Right atrium auricular region (tissue), 2 donors: ENCODE data around the gene GMEB2. TPM values are rescaled to one million over a fixed set of nuclear protein-coding genes. Genes with fewer than 3 reads are reported as not detected.

Experiments
- DNase-seq: peaks from one replicate; pipeline ENCODE4 v3.0.0-alpha.2; 2019; ENCODE audit warnings: low spot score
- H3K27ac ChIP-seq, 2 donors: fragments of 200-600 bp; sonication (generic); 1 replicate in 1 of 2; 2 replicates in 1 of 2; pipeline ENCODE4 v1.5.1; 2016 to 2019
- H3K27me3 ChIP-seq, 2 donors: fragments of 200-600 bp; sonication (generic); one replicate each; pipeline versions ENCODE4 v1.5.1 to v1.6.0; 2017 to 2019
- H3K36me3 ChIP-seq: fragments of 200-600 bp; sonication (generic); one replicate; pipeline ENCODE4 v1.5.1; 2016
- H3K4me1 ChIP-seq, 2 donors: fragments of 200-600 bp; sonication (generic); one replicate each; pipeline versions ENCODE4 v1.5.1 to v1.6.0; 2017 to 2019
- H3K4me3 ChIP-seq, 2 donors: fragments of 200-600 bp; sonication (generic); 1 replicate in 1 of 2; 2 replicates in 1 of 2; pipeline ENCODE4 v1.5.1; 2017 to 2019; ENCODE audit warnings: mild to moderate bottlenecking in 1 of 2, moderate library complexity in 1 of 2
- H3K9me3 ChIP-seq, 2 donors: fragments of 200-600 bp; sonication (generic); one replicate each; pipeline ENCODE4 v1.5.1; 2019
- CTCF ChIP-seq, 2 donors: fragments of 200-600 bp; sonication (generic); IDR thresholded peaks; one replicate each; pipeline ENCODE4 v1.5.1; 2019; ENCODE audit warnings: antibody characterized with exemption in 2 of 2
- total RNA-seq, 2 donors: library from RNA; depleted of rRNA; stranded (reverse); fragments of >200 nt; gene quantifications; one replicate each; pipeline ENCODE4 v1.1.0, GENCODE V29; 2016

The GMEB2 gene
- total RNA-seq, 2 donors from 2014 or later, result 5.8 to 9.4 TPM

GRCh38 chr20:63648895-63649589, 22.1 kb upstream of the GMEB2 start:
- Histone ChIP-seq H3K9me3 (no peaks in the 10 kb centered on the region), H3K36me3 (no peaks in the 10 kb centered on the region), H3K27ac (no peak overlapping the region), H3K4me3 (no peak overlapping the region), H3K27me3 (peaks cover 0 to 4% of the 10 kb centered on the region in 2 donors), H3K4me1 (peaks cover 0 to 27% of the 10 kb centered on the region in 2 donors)
- no peak for TF ChIP-seq CTCF (IDR thresholded peaks at IDR 0.05)
- DNase-seq, result no peak

GRCh38 chr20:63648190-63648589, 21.3 kb upstream of the GMEB2 start:
- no peaks in the 10 kb centered on the region for H3K36me3 ChIP-seq
- no peak for DNase-seq
- H3K4me3 ChIP-seq, result no peak overlapping the region
- peaks cover 0 to 20% of the 10 kb centered on the region in 2 donors for H3K4me1 ChIP-seq
- no peaks in the 10 kb centered on the region for H3K9me3 ChIP-seq
- H3K27me3 ChIP-seq, result peaks cover 0 to 4% of the 10 kb centered on the region in 2 donors
- H3K27ac ChIP-seq, result no peak overlapping the region
- no peak for TF ChIP-seq CTCF (IDR thresholded peaks at IDR 0.05)

GRCh38 chr20:63645218-63645617, 18.3 kb upstream of the GMEB2 start:
- Histone ChIP-seq H3K36me3 (no peaks in the 10 kb centered on the region), H3K4me1 (peaks cover 0 to 15% of the 10 kb centered on the region in 2 donors), H3K9me3 (no peaks in the 10 kb centered on the region), H3K4me3 (no peak overlapping the region), H3K27me3 (no peaks in the 10 kb centered on the region), H3K27ac (no peak overlapping the region)
- TF ChIP-seq CTCF (IDR thresholded peaks at IDR 0.05), result no peak
- DNase-seq, result no peak

- Histone ChIP-seq H3K9me3 (no peaks in the 10 kb centered on the region), H3K27ac (no peak overlapping the region), H3K4me3 (no peak overlapping the region), H3K4me1 (peaks cover 0 to 19% of the 10 kb centered on the region in 2 donors), H3K36me3 (no peaks in the 10 kb centered on the region), H3K27me3 (no peaks in the 10 kb centered on the region)
- no peak for TF ChIP-seq CTCF (IDR thresholded peaks at IDR 0.05)
- no peak for DNase-seq
Observed at GRCh38 chr20:63643946-63644345, 17.0 kb upstream of the GMEB2 start.

GRCh38 chr20:63643499-63643898, 16.6 kb upstream of the GMEB2 start:
- Histone ChIP-seq H3K36me3 (no peaks in the 10 kb centered on the region), H3K27me3 (no peaks in the 10 kb centered on the region), H3K9me3 (no peaks in the 10 kb centered on the region), H3K4me1 (peaks cover 0 to 19% of the 10 kb centered on the region in 2 donors), H3K4me3 (no peak overlapping the region), H3K27ac (no peak overlapping the region)
- no peak for DNase-seq
- TF ChIP-seq CTCF (IDR thresholded peaks at IDR 0.05), result no peak
